ENCODE data around the gene KCNMB4. TPM values are rescaled to one million over a fixed set of nuclear protein-coding genes. Genes with fewer than 3 reads are reported as not detected.

The KCNMB4 gene
- total RNA-seq, 4 donors from 2014 or later, result 13.8 to 38.5 (median 25.4) TPM

GRCh38 chr12:70364695-70365397 lies 1.2 kb upstream of the KCNMB4 start:
- H3K4me1 ChIP-seq, result peaks cover 0 to 13% (median 8%) of the 10 kb centered on the region in 4 donors
- no peaks in the 10 kb centered on the region for H3K27me3 ChIP-seq
- H3K27ac ChIP-seq, result peak overlapping the region in 1 of 4 donors; percentile 86
- DNase-seq (ENCODE audit: low spot score in 2 of 2), result no peak
- H3K36me3 ChIP-seq, result no peaks in the 10 kb centered on the region
- H3K4me3 ChIP-seq, result peak overlapping the region; percentile 41 to 90 (median 82)
- no peaks in the 10 kb centered on the region for H3K9me3 ChIP-seq
- 41 to 42% methylated on average over 16 of the region's 16 CpGs for WGBS, 2 donors
- TF ChIP-seq POLR2A (IDR thresholded peaks at IDR 0.05) (no peak), EP300 (IDR thresholded peaks at IDR 0.05) (no peak)
- TF ChIP-seq, protein P1, sequence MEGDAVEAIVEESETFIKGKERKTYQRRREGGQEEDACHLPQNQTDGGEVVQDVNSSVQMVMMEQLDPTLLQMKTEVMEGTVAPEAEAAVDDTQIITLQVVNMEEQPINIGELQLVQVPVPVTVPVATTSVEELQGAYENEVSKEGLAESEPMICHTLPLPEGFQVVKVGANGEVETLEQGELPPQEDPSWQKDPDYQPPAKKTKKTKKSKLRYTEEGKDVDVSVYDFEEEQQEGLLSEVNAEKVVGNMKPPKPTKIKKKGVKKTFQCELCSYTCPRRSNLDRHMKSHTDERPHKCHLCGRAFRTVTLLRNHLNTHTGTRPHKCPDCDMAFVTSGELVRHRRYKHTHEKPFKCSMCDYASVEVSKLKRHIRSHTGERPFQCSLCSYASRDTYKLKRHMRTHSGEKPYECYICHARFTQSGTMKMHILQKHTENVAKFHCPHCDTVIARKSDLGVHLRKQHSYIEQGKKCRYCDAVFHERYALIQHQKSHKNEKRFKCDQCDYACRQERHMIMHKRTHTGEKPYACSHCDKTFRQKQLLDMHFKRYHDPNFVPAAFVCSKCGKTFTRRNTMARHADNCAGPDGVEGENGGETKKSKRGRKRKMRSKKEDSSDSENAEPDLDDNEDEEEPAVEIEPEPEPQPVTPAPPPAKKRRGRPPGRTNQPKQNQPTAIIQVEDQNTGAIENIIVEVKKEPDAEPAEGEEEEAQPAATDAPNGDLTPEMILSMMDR (IDR thresholded peaks at IDR 0.05), result no peak

GRCh38 chr12:70365398-70365647 lies 767 bp upstream of the KCNMB4 start:
- Histone ChIP-seq H3K9me3 (no peaks in the 10 kb centered on the region), H3K36me3 (no peaks in the 10 kb centered on the region), H3K4me3 (peak overlapping the region; percentile 41 to 90 (median 82)), H3K4me1 (peaks cover 0 to 13% (median 8%) of the 10 kb centered on the region in 4 donors), H3K27ac (peak overlapping the region; percentile 60 to 86 (median 79)), H3K27me3 (no peaks in the 10 kb centered on the region)
- 0 to 4% methylated on average over 6 of the region's 6 CpGs for WGBS, 2 donors
- TF ChIP-seq POLR2A (IDR thresholded peaks at IDR 0.05) (no peak), EP300 (IDR thresholded peaks at IDR 0.05) (no peak)
- TF ChIP-seq, protein P1 (IDR thresholded peaks at IDR 0.05), result no peak
- DNase-seq (ENCODE audit: low spot score in 2 of 2), result no peak

DNA sequence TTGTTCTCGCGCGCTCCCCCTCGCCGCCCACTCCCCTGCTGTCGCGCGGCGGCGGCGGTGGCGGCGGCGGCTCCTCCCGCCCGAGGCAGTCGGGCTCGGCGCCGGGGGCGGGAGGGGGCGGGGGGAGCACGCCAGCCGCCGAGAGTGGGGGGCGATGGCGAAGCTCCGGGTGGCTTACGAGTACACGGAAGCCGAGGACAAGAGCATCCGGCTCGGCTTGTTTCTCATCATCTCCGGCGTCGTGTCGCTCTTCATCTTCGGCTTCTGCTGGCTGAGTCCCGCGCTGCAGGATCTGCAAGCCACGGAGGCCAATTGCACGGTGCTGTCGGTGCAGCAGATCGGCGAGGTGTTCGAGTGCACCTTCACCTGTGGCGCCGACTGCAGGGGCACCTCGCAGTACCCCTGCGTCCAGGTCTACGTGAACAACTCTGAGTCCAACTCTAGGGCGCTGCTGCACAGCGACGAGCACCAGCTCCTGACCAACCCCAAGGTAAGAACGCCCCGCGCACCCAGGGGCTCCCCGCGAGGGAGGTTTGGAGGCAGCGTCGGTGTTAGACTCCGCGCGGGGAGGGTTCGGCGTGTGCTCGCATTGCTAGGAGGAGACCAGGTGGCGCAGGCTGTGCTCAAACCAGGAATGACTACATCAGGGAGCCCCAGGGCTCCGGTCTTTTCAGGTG lies 629 bp downstream of the KCNMB4 start:
- peaks cover 0 to 13% (median 8%) of the 10 kb centered on the region in 4 donors for H3K4me1 ChIP-seq
- peak overlapping the region; percentile 60 to 92 (median 81) for H3K27ac ChIP-seq
- H3K36me3 ChIP-seq, result peaks cover 0 to 6% (median 0%) of the 10 kb centered on the region in 3 donors
- 1% methylated on average over 18 to 28 of the region's 69 CpGs for WGBS, 2 donors
- H3K27me3 ChIP-seq, result no peaks in the 10 kb centered on the region
- no peaks in the 10 kb centered on the region for H3K9me3 ChIP-seq
- no peak for DNase-seq (ENCODE audit: low spot score in 2 of 2)
- TF ChIP-seq POLR2A (IDR thresholded peaks at IDR 0.05) (peak in 1 of 2 donors; percentile 10), EP300 (IDR thresholded peaks at IDR 0.05) (no peak)
- peak overlapping the region; percentile 41 to 90 (median 80) for H3K4me3 ChIP-seq

GRCh38 chr12:70367258-70368141 lies 1.4 kb downstream of the KCNMB4 start:
- H3K27ac ChIP-seq, result peak overlapping the region; percentile 60 to 92 (median 81)

DNA sequence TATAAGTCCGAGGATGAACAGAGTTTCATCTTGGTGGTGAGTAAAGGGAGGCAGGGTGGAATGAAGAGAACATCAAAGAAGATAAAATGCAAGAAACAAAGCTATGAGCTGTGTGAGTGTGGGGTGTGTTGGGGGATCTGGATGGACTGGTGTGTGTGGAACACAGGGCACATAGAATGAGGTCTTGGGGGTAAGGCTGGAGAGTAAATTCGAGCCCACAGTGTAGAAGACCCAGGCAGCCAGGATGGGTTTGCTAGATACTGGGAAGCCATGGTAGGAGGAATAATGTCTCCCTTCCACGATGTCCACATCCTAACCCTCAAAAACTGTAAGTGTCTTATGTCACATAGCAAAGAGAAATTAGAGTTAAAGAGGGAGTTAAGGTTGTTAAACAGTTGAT lies 6.8 kb downstream of the KCNMB4 start:
- no peak for DNase-seq (ENCODE audit: low spot score in 2 of 2)
- TF ChIP-seq, protein P1 (IDR thresholded peaks at IDR 0.05), result no peak
- H3K9me3 ChIP-seq, result peaks cover 0 to 3% (median 0%) of the 10 kb centered on the region in 4 donors
- no peaks in the 10 kb centered on the region for H3K4me1 ChIP-seq
- no peak overlapping the region for H3K27ac ChIP-seq
- WGBS, 2 donors, result 88 to 92% methylated on average over 3 of the region's 3 CpGs
- no peaks in the 10 kb centered on the region for H3K27me3 ChIP-seq
- H3K36me3 ChIP-seq, result peaks cover 0 to 27% (median 0%) of the 10 kb centered on the region in 3 donors
- no peak overlapping the region for H3K4me3 ChIP-seq

More at GRCh38 chr12:70367258-70368141, 1.4 kb downstream of the KCNMB4 start:
- Histone ChIP-seq H3K4me1 (peaks cover 0 to 13% (median 8%) of the 10 kb centered on the region in 4 donors), H3K9me3 (no peaks in the 10 kb centered on the region), H3K4me3 (peak overlapping the region; percentile 41 to 90 (median 80)), H3K36me3 (peaks cover 0 to 14% (median 0%) of the 10 kb centered on the region in 3 donors), H3K27me3 (no peaks in the 10 kb centered on the region)
- 2% methylated on average over 21 of the region's 21 CpGs for WGBS, 2 donors
- TF ChIP-seq POLR2A (IDR thresholded peaks at IDR 0.05) (no peak), EP300 (IDR thresholded peaks at IDR 0.05) (no peak)
- TF ChIP-seq, protein P1 (IDR thresholded peaks at IDR 0.05), result no peak
- no peak for DNase-seq (ENCODE audit: low spot score in 2 of 2)
